Stimulated activated CD8-positive, alpha-beta memory T cell treated with anti-CD3 and anti-CD28 coated beads, Interleukin-4, amount 100 ng/mL, for 1 hour (primary cell): ENCODE results near the gene GALNT3.
A peak's percentile ranks its signal among the peaks of the same experiment; 100 is the strongest.

ENCODE experiments used
- DNase-seq, 2 donors: peaks; one replicate each; pipeline ENCODE4 v3.0.0-alpha.2; 2020; ENCODE audit warnings: low read depth in 2 of 2, low spot score in 1 of 2

The GALNT3 gene

DNA sequence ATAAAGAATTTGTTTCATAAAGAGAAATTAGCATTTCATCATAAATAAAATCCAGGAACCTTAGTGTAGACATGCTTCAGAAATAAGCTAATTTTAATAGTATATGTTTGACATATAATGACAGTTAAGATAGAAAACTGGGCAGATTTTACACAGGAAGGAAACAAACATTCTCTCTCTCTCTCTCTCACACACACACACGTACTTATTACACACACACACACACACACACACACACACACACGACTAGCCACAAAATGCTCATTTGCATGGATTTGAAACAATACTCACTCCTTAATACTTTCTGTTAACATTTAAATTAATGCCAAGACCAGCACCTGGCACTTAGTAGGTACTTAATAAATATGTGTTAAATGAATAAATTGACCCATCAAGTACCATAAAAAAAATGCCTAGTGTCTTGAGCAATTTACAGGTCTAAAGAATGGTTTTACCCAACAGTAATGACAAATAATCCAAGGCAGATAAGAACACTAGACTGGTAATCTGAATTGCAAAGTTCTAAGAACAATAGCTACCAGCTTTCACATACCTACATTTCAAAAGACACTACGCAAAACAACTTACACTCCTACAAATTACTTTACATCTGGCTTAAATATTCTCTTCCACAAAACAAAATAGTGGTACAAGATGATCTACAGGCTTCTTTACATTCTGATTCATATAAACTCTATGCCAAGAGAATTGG, 2.9 kb upstream of the GALNT3 start:
- DNase-seq: no peak

DNA sequence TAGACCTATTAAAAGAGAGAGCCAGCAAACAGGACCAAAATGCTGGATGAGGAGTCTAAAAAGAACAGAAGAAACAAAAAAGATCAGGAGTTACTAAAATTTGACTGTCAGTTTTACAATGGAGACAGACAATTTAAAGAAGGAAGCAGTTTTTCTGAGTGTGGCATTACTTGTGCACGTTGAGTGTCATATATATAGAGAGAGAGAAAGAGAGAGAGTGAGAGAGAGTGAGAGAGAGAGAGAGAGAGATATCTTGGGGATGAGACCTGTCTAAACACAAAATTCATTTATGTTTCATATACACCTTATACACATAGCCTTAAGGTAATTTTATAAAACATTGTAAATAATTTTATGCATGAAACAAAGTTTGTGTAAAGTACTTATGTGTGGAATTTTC, 2.1 kb upstream of the GALNT3 start:
- DNase-seq: no peak

DNA sequence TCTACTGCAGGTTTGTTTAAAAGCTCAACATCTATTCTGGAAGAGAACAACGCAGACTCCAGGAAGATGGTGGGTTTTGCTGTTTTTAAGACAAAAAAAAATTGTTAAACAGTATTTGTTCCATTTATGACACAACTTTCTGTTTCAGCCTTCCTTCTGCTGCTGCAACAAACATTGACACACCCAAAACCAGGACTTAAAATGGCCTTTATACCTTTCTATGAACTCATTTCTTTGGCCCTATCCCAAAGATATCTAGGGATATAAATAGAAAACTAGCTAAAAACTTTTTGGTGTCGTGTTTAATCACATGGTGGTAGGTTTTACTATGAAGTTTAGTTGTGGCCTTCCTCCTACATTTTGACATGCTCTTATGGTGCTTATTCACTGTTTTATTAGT, 964 bp upstream of the GALNT3 start:
- DNase-seq: no peak

DNA sequence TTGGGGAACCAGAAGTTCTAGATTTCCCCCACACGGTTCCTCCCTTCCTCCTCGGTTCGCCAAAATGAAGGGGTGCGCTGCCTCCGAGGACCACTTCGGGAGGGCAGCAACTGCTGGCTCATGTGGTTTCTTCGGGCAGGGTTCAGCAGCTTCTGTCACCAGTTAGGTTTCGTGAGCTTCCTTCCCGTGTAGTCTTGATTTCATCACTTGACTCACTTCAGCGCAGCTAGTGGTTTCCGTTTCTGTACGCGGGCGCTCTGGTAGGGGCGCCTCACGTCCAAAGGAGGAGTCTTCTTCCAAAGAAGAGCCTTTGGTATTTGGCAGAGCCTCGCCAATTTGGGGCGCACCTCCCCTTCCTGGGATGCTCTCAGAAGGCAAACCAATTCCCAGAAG, 485 bp upstream of the GALNT3 start:
- DNase-seq: peak; percentile 29 to 36

DNA sequence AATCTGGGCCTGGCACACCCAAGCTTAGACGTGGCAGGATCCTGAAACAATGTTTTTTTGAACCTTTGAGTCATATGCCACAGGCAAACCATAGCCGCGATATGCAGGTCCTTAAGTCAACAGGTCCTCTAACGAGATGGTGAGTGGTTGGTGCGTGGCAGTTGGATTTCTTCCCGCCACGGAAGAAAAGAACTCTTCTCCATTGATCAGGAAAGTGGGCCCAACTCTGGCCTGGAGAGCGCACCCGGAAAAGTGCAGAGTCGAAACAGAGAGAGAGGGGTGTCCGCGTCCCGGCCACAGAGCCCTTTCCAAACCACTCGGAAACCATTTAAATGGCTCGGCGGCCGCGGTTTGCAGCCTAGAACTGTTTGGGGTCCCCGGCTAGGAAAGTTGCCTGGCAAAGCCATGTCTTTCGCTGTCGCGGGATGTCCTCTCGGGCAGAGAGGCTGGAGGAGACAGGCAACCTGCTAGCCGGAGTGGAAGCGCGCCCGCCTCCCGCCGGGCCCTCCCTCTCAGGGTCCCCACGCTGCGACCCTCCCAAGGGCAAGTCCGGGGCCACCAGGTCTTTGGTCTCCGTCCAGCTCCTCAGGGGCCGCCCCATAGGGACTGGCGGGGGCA, 777 bp downstream of the GALNT3 start:
- DNase-seq: no peak

DNA sequence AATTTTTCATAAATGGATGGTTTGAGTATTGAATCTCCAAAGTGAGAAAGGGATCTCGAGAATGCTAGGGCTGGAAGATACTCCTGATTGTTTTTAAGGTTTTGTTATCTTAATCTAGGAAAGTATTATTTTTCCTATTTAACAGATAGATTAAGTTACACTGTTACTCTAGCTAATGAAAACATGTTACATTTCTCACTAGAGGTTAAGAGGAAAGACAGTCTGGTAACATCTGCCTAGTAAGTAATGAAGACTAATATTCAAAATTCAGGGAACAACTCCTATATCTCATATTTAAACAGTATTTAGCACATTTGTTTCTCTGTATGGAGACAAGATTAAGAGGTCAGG, 2.0 kb downstream of the GALNT3 start:
- DNase-seq: no peak

DNA sequence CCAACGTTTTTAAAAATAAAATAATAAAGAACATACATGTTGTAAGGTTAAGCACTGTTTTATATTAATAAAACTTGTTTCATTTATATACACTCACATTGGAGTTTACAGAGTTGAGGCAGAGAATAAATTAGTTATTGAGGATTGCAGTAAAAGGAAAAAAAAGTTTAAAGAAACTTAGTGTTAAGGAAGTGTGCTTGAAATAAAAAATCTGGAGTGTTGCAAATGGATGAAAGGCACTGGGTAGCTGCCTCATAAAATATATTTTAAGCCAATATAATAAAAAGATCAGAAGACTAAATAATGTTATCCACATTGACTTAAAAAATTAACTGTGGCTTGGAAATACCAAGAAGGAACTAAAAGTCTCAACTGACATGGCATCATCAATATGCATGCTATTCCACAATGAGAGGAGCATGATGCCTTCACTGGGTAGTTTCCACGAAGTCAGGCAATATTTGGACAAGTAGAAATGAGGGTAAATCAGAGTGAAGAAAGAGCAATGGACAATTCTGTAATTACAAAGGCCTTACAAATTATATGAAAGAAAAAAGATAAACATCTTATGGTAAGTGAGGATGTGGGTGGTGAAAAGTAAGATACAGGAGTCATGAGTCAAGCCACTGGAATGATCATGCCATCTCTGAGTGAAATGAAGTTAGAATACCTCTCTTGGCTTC, 2.5 kb downstream of the GALNT3 start:
- DNase-seq: no peak

DNA sequence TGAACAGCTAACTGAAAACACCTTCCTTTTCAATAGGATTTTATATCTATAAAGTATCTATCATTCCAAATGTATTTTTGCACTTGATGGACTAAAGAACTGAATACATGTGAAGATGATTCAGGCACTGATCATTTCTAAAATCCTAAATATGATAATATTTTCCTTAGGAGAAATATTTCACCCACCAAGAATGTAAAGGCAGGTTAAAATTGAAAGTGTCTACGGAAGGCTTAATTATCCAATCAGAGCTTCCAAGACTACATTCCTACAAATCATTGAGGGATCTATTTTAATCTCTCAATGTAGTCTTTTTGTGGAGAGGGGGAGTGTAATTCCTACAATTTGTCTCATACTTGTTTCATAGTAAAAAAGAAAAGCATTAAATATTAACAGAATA, 3.6 kb downstream of the GALNT3 start:
- DNase-seq: no peak

DNA sequence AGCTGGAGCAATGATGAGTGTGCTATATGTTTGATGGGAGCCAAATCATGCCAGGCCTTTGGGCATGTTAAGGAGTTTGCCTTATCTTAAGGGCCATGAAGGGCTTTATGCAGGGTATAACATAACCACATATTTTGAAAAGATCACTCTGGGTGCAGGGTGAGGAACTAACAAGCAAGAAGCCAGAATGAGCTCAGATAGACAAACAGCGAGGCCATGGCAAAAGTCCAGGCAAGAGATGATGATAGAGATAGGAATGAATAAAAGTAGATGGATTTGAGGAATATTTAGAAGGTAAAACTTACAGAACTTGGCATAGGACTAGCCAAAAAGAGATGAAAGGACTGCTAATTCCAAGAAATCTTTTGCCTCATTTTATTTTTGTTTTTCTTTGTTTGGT, 6.7 kb downstream of the GALNT3 start:
- no peak for DNase-seq

DNA sequence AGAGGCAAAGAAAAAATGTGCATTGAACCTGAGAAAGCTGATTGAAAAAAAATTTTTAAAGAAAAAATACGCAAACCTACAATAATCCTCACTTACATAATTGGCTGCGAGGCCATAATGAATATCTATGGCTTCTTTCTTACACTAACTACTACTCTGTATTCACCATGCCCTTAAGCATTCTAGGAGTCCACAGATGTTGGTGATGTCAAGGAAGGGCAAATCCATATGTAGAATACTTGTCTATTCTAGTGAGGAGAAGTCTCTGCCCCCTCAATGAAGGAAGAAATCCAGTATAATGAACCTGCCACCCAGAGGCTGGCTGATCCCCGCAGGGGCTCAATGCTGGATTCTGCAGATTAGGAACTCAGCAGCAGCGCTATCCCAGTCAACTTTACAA, 14.3 kb downstream of the GALNT3 start:
- no peak for DNase-seq

DNA sequence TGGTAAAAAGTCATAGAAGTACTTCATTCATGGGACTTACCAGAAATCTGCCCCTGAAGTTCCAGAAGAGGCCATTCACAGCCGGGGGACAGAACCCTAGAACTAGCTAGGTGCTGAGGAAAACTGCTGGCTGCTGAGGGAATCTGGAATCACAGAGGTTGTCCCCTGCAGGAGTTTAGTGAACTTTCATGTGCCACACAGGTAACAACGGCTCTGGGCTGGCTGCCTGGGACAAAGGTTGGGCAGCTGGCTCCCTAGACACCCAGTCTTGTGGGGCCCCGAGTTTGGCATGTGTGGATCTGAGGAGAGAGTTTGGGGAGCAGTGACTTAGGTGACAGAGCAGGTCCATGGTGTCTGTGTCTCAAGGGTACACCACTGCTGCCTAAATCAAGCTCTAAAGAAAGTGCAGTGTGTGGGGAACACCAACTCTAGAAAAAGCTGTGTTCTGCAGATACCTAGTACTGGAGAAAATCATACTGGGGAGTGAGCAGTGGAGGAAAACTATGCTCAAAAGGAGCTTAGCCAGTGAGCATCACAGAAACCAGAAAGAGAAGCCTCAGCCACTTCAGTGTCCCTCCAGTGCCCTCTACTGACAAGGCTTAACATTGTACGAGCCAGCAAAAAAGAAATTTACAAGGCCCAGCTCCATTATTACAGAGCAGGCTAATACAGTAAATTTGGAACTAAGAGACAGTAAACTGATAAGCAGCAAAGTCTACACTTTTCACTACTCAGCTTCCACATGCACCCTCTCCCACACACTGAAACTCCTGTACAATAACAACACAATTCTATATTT, 15.2 kb downstream of the GALNT3 start:
- DNase-seq: no peak

DNA sequence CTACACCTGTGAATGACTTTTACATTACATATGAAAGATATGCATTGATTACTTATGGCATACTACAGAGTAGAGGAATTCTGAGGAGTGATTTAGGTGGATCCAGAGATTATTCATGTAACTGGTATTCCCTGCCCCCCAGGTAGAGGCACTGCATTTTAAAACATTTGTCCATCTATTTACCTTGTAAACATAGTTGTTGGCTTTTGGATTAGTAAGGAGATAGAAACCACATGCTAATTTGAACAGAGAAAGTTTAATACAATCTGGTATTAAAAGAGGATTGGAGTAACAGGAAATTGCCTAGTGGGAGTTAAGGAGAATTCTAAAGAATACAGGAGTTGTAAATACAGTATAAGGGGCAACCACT, 15.9 kb downstream of the GALNT3 start:
- no peak for DNase-seq

DNA sequence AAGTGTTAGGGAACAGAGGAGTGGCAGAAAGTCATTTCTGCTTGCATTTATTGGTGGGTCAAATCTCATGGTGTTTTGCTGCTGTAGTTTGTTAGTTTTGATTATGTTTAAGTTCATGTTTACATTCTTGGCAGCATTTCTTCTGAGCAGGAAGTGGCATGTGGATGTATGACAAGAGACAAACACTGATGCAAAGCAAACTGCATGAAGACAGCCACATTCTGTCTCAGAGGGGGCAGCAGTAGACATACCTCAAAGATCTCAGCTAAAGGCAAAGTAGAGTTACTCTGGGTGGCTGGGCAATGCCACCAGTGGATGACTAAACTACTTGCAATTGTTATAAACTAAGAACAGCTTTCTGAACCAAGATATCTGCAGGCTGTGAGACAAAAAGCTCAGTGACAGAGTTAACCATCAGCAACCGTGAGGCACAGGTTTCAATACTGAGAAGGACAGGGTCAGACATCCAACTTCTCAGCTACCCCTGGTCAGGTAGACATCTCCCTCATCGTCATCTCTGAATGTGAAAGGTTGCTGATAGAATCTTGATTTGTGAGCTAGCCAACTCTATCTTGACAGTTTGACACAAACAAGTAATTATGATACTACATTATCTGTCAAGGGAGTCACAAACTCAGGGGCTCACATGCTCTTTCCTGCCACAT, 16.4 kb downstream of the GALNT3 start:
- no peak for DNase-seq

DNA sequence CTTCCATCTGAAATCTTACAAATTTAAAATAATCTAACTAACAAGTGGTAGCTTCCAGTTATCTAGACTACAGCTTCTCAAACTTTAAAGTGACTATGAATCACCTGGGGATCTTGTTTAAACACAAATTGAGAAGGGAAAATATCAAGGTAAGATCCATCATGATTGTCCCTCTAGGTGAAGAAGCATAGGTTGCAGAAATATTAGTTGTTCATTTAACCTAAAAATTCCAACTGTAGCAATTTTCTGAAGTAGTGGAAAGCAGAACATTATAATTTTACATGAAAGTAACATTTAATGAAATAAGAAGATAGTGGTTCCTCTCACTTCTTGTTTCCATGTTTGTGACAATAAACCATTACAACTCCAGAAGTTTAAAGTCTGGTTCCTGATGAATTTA, 17.3 kb downstream of the GALNT3 start:
- no peak for DNase-seq

DNA sequence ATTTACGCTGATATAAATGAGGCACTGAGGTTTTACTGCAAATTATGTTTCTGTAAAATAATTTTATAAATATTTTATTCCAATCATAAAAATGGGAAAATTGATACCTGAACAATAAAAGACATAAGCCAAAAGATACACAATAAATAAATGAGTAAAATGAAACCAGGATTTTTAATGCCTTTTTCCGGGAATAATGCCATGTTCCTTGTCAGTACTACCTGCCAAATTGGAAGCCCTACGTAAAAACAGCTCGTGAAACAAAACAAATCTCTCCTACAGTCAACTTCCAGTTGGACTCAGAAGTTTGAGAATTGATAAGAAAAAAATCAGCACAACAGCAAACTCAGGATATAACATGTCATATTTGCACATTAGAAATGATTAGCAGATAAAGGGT, 18.0 kb downstream of the GALNT3 start:
- DNase-seq: no peak

DNA sequence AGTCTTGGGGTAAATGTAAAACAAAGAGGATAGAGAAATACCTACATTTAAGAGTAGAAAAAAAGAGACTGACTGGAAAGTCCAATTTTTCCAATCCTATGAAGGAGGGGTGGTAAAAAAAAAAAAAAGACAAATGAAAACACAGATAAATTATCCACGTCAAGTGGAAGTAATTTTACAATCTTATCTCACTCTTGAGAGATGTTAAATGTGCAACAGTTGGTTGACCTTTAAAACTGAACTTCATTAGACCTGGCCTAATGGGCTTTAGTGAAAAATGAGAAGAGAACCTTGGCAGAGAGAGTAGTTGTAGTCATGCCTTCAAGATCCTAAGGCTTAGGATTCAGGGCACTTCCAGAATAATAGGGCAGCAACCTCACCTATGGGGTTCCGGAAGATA, 20.4 kb downstream of the GALNT3 start:
- no peak for DNase-seq

DNA sequence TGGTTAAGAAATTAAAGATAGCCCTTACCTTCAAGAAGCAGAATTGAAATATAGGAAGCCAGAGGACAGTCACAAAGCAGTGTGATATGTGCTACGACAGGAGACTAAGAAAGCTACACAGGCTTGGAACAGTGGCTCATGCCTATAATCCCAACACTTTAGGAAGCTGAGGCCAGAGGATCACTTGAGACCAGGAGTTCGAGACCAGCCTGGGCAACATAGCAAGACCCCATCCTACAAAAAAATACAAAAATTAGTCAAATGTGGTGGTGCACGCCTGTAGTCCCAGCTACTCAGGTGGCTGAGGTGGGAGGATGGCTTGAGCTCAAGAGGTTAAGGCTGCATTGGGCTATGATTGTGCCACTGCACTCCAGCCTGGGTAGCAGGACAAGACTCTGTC, 21.9 kb downstream of the GALNT3 start:
- DNase-seq: no peak

DNA sequence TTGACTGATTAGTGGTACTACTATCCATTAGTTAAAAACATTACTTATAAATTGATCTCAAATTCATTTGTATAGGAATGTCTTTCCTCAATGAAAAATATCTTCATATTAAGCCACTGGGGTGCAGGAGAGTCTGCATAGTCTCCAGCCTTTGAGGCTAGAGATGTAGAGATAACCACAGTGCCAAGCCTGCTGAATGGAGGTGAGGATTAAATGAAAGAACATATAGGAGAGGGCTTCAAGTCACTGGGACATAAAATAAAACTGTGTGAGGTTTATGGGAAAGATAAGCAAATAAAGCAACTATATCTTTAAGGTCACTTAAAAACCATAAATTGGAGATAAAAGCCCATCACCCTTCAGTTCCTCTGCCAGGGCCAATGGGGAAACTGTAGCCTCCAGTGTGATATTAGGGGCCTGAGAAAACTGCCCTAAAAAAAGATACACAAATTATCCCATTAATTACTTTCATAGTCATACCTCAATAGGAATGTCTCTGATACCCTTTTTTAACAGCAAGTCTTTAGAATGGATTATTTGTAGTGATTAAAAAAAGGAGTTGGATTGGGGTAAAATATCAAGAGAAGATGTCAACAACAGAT, 27.6 kb downstream of the GALNT3 start:
- no peak for DNase-seq

DNA sequence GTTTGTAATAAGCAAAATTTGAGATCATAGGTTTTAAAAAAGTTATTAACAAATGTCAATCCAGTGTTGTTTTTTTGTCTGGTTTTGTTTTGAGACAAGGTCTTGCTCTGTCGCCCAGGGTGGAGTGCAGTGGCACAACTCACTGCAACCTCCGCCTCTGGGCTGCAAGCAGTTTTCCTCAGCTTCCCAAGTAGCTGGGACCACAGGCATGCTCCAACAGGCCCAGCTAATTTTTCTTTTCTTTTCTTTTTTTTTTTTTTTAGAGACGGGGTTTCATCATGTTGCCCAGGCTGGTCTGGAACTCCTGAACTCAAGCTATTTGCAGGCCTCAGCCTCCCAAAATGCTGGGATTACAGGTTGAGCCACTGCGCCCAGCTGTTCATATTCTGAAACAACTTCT, 31.3 kb downstream of the GALNT3 start:
- DNase-seq: no peak

DNA sequence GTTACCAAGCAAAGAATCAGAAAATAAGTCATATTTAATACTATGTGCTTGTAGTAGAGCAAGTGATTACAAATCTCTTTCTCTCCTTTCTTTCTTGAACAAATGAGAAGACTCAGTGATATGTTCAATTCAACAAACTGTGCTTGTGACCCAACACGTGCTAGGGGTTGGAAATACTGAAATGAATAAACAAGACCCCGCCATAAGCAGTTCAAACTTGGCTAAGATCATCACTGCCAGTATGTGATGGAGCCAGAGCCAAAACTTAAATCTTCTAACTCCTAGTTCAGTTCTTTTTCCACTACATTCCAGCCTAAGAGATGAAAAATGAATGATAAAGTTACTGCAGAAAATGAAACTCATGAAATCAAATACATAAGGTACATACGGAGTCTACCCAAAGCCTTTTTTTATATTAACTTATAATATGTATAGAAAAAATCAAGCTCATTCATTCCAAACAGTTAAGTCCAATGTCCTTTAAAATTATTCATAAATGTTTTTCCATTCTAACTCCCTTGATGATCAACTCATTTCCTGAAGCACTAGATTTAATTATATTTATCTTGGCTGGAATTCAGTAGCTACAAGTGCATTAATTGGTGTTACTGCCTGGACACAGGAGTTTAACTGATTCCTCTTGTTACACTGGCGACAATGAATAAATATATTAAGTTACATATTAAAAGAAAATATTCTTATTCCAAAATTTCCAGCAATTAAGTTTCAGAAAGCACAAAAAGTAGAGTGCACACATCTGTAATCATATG, 36.0 kb downstream of the GALNT3 start:
- no peak for DNase-seq
